ENCODE measurements around the gene TAS1R1.
A peak's percentile ranks its signal among the peaks of the same experiment; 100 is the strongest.
"Not testable (repeated sequence)": the region's sequence is repeated elsewhere in the genome, so short reads cannot be mapped to it uniquely, and the experiment has no call there.

Gene TAS1R1

GRCh38 chr1:6523566-6523965 is 31.5 kb upstream of the TAS1R1 start:
- DNase-seq: no peak

- DNase-seq: no peak
These were observed 28.8 kb upstream of the TAS1R1 start for GRCh38 chr1:6526316-6526715.

GRCh38 chr1:6528492-6528891 is 26.6 kb upstream of the TAS1R1 start:
- DNase-seq: no peak

GRCh38 chr1:6530504-6531160 is 24.5 kb upstream of the TAS1R1 start:
- no peak for DNase-seq

GRCh38 chr1:6531996-6532395 is 23.1 kb upstream of the TAS1R1 start:
- no peak for DNase-seq

GRCh38 chr1:6534248-6534822 is 20.8 kb upstream of the TAS1R1 start:
- DNase-seq: no peak

GRCh38 chr1:6535214-6535613 is 19.9 kb upstream of the TAS1R1 start:
- DNase-seq: no peak

- no peak for DNase-seq
These were observed 18.8 kb upstream of the TAS1R1 start for GRCh38 chr1:6536291-6536690.

- no peak for DNase-seq
These were observed 16.2 kb upstream of the TAS1R1 start for GRCh38 chr1:6538956-6539355.

- no peak for DNase-seq
These were observed 10.3 kb upstream of the TAS1R1 start for GRCh38 chr1:6544831-6545230.

- DNase-seq: no peak
These were observed 9.6 kb upstream of the TAS1R1 start for GRCh38 chr1:6545276-6546112.

GRCh38 chr1:6546326-6546725 is 8.8 kb upstream of the TAS1R1 start:
- DNase-seq: no peak

- no peak for DNase-seq
These were observed 7.8 kb upstream of the TAS1R1 start for GRCh38 chr1:6547301-6547700.

GRCh38 chr1:6554031-6554906 is 838 bp upstream of the TAS1R1 start, which contains the start of gene NOL9:
TSS of gene NOL9 (minus strand) at chr1:6554513. CDS start at chr1:6554502, 11 bp downstream.
- peak; percentile 94 for DNase-seq

- DNase-seq: no peak
These were observed 2.5 kb downstream of the TAS1R1 start for GRCh38 chr1:6557597-6557996.

GRCh38 chr1:6559161-6559560 is 4.1 kb downstream of the TAS1R1 start:
- not testable (repeated sequence) for DNase-seq

- no peak for DNase-seq
These were observed 5.2 kb downstream of the TAS1R1 start for GRCh38 chr1:6560267-6560666.

GRCh38 chr1:6569033-6569432 is 13.9 kb downstream of the TAS1R1 start:
- no peak for DNase-seq

GRCh38 chr1:6570100-6570499 is 15.0 kb downstream of the TAS1R1 start:
- no peak for DNase-seq

- DNase-seq: no peak
These were observed 15.9 kb downstream of the TAS1R1 start for GRCh38 chr1:6570987-6571386.

- no peak for DNase-seq
These were observed 17.7 kb downstream of the TAS1R1 start for GRCh38 chr1:6572653-6573383.

- DNase-seq: no peak
These were observed 19.0 kb downstream of the TAS1R1 start for GRCh38 chr1:6574025-6574620.
